ENCODE results near the gene DNAJB12.
"Not testable (repeated sequence)": the region's sequence is repeated elsewhere in the genome, so short reads cannot be mapped to it uniquely, and the experiment has no call there.

DNAJB12 gene

DNA sequence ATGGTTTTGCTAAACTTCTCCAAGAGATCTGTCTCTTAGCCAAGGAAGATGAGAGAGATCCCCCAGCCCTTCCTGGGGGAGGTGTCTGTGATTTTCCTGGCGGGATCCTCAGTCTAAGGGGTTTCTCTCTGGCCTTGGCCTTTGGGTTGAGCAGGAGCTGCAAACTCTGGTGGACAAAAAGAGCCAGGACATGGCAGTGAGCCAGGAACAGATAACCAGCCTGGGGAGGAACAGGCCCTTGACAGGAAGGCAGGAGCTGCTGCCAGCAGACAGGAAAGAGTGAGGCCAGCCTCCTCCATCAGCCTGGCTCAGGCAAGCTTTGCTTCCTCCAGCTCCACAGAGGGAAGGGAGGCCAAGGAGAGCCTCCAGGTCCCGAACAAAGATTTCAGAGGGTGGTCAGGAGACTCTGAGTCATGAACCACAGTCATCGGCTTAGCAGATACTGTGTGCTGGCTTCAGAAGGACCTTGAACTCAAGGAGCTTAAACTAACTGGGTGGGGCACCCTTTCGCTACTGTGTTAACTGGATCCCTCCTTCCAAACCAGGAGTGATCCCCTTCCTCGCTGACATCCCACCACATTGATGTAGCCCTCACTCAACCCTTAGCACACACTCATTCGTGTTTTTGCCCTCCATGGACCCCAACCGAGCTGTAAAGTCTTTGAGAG, 46.3 kb downstream of the DNAJB12 start:
- peak; percentile 98 for DNase-seq (ENCODE audit: low read depth)
- H3K4me3 ChIP-seq (replicated peaks; ENCODE audit: low read depth, low read length): no peak overlapping the region
- no peak for TF ChIP-seq CTCF (IDR thresholded peaks at IDR 0.05; ENCODE audit: low read length, missing control alignments)

DNA sequence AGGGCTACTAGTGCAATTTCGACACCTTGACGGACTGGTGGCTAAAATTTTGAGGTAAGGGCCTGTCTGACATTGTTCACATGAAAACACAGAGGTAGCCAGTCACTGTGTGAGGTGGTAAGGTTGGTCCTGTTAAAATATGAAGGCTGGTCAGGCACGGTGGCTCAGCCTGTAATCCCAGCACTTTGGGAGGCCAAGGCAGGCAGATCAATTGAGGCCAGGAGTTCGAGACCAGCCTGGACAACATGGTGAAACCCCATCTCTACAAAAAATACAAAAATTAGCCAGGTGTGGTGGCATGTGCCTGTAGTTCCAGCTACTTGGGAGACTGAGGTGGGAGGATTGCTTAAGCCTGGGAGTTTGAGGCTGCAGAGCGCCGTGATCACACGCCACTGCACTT, 47.0 kb downstream of the DNAJB12 start:
- H3K4me3 ChIP-seq (replicated peaks; ENCODE audit: low read depth, low read length); DNase-seq (ENCODE audit: low read depth): not testable (repeated sequence)

DNA sequence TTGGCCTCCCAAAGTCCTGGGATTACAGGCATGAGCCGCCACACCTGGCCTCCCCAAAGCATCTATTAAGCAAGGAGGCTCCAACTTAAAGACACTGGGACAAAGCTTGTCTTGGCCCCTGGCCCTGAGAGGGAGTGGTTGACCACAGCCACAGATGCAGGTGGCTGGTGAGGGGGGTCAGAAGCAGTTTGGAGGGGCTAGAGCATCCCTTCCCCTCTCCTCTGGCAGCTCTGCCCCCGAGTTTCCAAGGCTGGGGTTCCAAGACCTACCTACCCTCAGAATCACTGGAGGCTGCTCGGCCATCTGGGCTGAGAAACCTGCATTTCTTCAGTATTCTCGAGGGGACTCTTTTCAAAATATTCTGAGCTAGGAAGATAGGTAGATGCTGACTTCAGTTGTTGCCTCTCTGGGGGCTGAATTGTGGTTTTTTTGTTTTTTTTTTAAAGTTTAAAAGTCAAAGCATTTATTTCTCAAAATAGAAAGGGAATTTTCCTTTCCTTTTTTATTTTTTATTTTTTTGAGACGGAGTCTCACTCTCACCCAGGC, 48.4 kb downstream of the DNAJB12 start:
- no peak overlapping the region for H3K4me3 ChIP-seq (replicated peaks; ENCODE audit: low read depth, low read length)
- DNase-seq (ENCODE audit: low read depth): no peak
- no peak for TF ChIP-seq CTCF (IDR thresholded peaks at IDR 0.05; ENCODE audit: low read length, missing control alignments)

DNA sequence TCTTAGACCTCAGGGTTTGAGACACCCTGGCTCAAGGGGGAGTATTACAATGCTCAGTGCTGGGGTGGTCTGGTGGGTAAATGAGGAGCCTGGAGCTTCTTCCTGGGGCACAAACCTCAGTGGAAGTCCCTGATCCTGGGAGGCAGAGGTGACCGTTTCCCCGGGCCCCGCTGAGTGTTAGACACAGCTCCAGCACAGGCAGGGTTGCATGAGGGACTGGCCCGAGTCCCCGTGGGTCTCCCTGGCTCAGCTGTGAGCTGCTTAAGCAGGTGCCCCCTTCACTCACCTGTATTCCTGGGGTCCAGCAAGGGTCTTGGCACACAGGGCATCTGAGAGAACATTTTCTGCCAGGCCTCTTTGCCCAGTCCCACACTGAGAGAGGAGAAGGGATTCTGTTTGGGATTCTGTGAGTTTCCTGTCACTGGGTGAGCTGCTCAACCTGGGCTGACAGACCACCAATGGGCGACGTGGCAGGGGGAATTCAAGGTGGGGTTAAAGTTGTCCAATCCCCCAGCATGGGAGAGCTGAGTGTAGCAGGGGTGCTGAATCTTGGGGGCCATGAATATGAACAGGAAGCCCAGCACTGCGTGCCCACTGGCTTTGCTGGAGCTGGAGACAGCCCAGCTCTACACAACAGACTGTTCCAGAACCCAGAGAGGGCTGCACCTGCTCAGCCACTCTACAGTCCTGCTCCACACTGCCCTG, 51.1 kb downstream of the DNAJB12 start:
- TF ChIP-seq CTCF (IDR thresholded peaks at IDR 0.05; ENCODE audit: low read length, missing control alignments): no peak
- no peak for DNase-seq (ENCODE audit: low read depth)
- no peak overlapping the region for H3K4me3 ChIP-seq (replicated peaks; ENCODE audit: low read depth, low read length)

- TF ChIP-seq CTCF (IDR thresholded peaks at IDR 0.05; ENCODE audit: low read length, missing control alignments): no peak
- DNase-seq (ENCODE audit: low read depth): no peak
Measured at GRCh38 chr10:72298592-72299519, 55.9 kb downstream of the DNAJB12 start.

DNA sequence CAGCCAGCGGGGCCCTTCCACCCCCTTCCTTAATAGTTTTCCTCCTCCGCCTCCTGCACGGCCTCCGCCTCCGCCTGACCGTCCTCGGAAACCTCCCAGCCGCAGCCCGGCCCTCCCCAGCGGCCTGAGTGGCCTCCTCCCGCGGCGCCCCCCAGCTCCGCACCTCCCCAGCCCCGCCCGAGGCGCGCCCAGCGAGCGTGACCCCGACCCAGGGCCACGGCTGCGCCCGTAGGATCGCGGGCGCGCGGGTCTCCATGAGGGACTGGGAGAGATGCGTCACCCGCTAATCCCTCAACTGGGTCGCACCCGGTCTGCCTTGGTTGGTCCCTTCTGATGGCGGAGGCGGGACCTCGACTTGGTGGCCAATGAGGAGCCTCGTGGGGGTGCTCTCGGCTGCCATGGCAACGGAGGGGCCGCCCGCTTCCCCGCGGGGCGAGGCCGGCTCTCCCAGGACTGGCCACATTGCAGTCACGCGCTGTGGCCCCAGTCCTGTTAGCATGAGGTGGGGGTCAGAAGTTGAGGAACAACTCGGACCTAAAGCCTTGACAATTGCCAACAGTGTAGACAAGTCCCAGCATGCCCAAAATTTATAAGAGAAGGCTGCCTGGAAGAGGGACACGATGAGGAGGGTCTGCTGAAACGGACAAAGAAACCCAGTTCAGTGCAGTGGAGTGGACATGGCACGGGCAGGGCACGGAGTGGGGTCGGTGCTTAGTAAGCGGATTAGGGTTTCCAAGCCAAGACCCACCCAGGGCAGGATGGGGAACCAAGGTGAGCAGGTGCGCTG, 56.7 kb downstream of the DNAJB12 start:
- no peak for TF ChIP-seq CTCF (IDR thresholded peaks at IDR 0.05; ENCODE audit: low read length, missing control alignments)
- DNase-seq (ENCODE audit: low read depth): peak; percentile 99

More at GRCh38 chr10:72298592-72299519, 55.9 kb downstream of the DNAJB12 start:
- H3K4me3 ChIP-seq (replicated peaks; ENCODE audit: low read depth, low read length): no peak overlapping the region

More for the DNA sequence above, 56.7 kb downstream of the DNAJB12 start:
- H3K4me3 ChIP-seq (replicated peaks; ENCODE audit: low read depth, low read length): peak overlapping the region; percentile 55
